Left lung (tissue), 10 donors: ENCODE measurements around the gene RBM20. TPM values are rescaled to one million over a fixed set of nuclear protein-coding genes. Genes with fewer than 3 reads are reported as not detected.

Source experiments
- ATAC-seq: fragments of 200-7000 bp; cut with Tn5 transposase; one replicate; pipeline ENCODE4 v1.9.1; 2020; ENCODE audit warnings: moderate library complexity
- DNase-seq, 4 donors: peaks; one replicate each; pipeline ENCODE4 v3.0.0-alpha.2; 2013 to 2020
- H3K27ac ChIP-seq, 2 donors: fragments of 200-600 bp; sonication (generic) in 1 of 2; one replicate each; pipeline versions ENCODE4 v1.5.0 to v1.8.0; 2020 to 2021
- H3K27me3 ChIP-seq, 2 donors: fragments of 200-600 bp; sonication (generic) in 1 of 2; one replicate each; pipeline versions ENCODE4 v1.5.0 to v1.8.0; 2020 to 2021
- H3K36me3 ChIP-seq, 2 donors: fragments of 200-600 bp; sonication (generic) in 1 of 2; one replicate each; pipeline versions ENCODE4 v1.5.0 to v1.8.0; 2020 to 2021
- H3K4me1 ChIP-seq, 2 donors: fragments of 200-600 bp; one replicate each; pipeline ENCODE4 v1.8.0; 2021
- H3K4me3 ChIP-seq, 2 donors: fragments of 200-600 bp; sonication (generic) in 1 of 2; one replicate each; pipeline versions ENCODE4 v1.5.0 to v1.8.0; 2020 to 2021; ENCODE audit warnings: mild to moderate bottlenecking in 1 of 2
- H3K9me3 ChIP-seq, 2 donors: fragments of 200-600 bp; sonication (generic) in 1 of 2; one replicate each; pipeline versions ENCODE4 v1.5.0 to v1.8.0; 2020 to 2021
- intact Hi-C, 2 donors: fragments of 100-400 bp; cut with DNase I; formaldehyde crosslinking; loops; one replicate each; pipeline versions ENCODE4 v1.11.2 to v1.14.2; 2022
- polyA plus RNA-seq, 6 donors: library from polyadenylated mRNA; unstranded; fragments of 120-200 nt; gene quantifications; one replicate each; pipeline ENCODE4 v1.2.1, GENCODE V29; 2013; ENCODE audit not compliant: insufficient read length in 6 of 6
- total RNA-seq, 2 donors: library from RNA; stranded (reverse); fragmentation: NEBNext Ultra II Directional; extraction: Animal tissue kit (Norgen Biotek cat#: 25700); gene quantifications; one replicate each; pipeline ENCODE4 v1.2.1, GENCODE V29; 2021
- TF ChIP-seq, protein P1 (sequence below), 2 donors: fragments of 200-600 bp; sonication (generic) in 1 of 2; IDR thresholded peaks; one replicate each; pipeline versions ENCODE4 v1.5.0 to v1.8.0; 2021; ENCODE audit warnings: antibody characterized with exemption in 2 of 2
- donor health status: DM: no; HTN: yes; CAD: no.
- donor health status: DM: no; HTN: no; CAD: no.

The RBM20 gene
- total and polyA plus RNA-seq, 8 donors, result 0.55 to 1.8 (median 1.1) TPM

GRCh38 chr10:110613341-110613995, 30.7 kb upstream of the RBM20 start:
- intact Hi-C loops, result no loop called here
- DNase-seq (no peak), ATAC-seq (no peak)
- Histone ChIP-seq H3K4me3 (no peak overlapping the region), H3K36me3 (no peaks in the 10 kb centered on the region), H3K9me3 (no peaks in the 10 kb centered on the region), H3K27ac (no peak overlapping the region), H3K4me1 (no peaks in the 10 kb centered on the region), H3K27me3 (no peaks in the 10 kb centered on the region)
- TF ChIP-seq, protein P1, sequence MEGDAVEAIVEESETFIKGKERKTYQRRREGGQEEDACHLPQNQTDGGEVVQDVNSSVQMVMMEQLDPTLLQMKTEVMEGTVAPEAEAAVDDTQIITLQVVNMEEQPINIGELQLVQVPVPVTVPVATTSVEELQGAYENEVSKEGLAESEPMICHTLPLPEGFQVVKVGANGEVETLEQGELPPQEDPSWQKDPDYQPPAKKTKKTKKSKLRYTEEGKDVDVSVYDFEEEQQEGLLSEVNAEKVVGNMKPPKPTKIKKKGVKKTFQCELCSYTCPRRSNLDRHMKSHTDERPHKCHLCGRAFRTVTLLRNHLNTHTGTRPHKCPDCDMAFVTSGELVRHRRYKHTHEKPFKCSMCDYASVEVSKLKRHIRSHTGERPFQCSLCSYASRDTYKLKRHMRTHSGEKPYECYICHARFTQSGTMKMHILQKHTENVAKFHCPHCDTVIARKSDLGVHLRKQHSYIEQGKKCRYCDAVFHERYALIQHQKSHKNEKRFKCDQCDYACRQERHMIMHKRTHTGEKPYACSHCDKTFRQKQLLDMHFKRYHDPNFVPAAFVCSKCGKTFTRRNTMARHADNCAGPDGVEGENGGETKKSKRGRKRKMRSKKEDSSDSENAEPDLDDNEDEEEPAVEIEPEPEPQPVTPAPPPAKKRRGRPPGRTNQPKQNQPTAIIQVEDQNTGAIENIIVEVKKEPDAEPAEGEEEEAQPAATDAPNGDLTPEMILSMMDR (IDR thresholded peaks at IDR 0.05), result no peak

GRCh38 chr10:110613996-110614495, 30.1 kb upstream of the RBM20 start:
- peak in 1 of 4 donors; percentile 48 for DNase-seq

DNA sequence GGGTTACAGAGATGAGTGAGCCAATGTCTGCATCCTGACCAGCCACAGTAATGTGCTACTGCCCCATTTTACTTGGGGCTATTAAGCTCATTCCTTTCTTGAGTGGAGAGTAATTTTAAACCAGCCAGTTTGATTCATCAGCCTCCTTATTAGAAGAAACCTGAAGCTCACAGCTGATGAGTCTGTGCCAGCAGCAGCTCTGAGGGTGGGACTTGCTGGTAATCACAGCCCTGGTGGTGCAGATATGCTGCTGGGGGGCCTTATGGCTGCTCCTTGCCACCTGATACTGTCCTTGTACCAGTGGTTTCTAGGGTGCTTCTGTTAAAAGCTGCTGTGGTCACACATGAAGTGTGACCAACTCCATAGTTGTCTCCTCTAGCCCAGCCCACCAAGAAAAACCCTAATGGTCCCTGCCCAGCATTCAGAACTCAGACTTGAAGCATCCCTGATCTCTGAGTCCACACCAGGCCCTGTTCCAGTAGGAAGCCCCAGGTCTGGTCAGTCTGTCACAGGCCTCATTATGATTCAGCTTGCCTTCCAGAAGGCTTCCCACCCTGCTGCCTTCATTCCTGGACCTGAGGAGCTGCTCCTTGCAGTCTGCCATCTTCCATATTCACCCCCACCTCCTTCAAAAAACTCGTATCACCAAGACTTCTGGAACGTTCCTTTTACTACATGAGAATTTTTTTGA, 28.9 kb upstream of the RBM20 start:
- Histone ChIP-seq H3K9me3 (no peaks in the 10 kb centered on the region), H3K27ac (no peak overlapping the region), H3K4me3 (no peak overlapping the region), H3K27me3 (no peaks in the 10 kb centered on the region), H3K4me1 (no peaks in the 10 kb centered on the region), H3K36me3 (no peaks in the 10 kb centered on the region)
- no peak for ATAC-seq
- no peak for DNase-seq
- intact Hi-C loops, result no loop called here
- TF ChIP-seq, protein P1 (IDR thresholded peaks at IDR 0.05), result no peak

More at GRCh38 chr10:110613996-110614495, 30.1 kb upstream of the RBM20 start:
- Histone ChIP-seq H3K9me3 (no peaks in the 10 kb centered on the region), H3K27me3 (no peaks in the 10 kb centered on the region), H3K27ac (no peak overlapping the region), H3K4me1 (no peaks in the 10 kb centered on the region), H3K36me3 (no peaks in the 10 kb centered on the region), H3K4me3 (no peak overlapping the region)
- TF ChIP-seq, protein P1 (IDR thresholded peaks at IDR 0.05), result no peak
- intact Hi-C loops, result no loop called here
- ATAC-seq, result no peak

- ATAC-seq (no peak), DNase-seq (no peak)
- TF ChIP-seq, protein P1 (IDR thresholded peaks at IDR 0.05), result no peak
- no peaks in the 10 kb centered on the region for H3K4me1 ChIP-seq
- H3K27me3 ChIP-seq, result no peaks in the 10 kb centered on the region
- no peak overlapping the region for H3K27ac ChIP-seq
- H3K36me3 ChIP-seq, result no peaks in the 10 kb centered on the region
- intact Hi-C loops, result no loop called here
- no peak overlapping the region for H3K4me3 ChIP-seq
- H3K9me3 ChIP-seq, result no peaks in the 10 kb centered on the region
These were observed 27.6 kb upstream of the RBM20 start for GRCh38 chr10:110616493-110617033.
